GM12872 (cell line): ENCODE data around the gene ZDBF2.

Experiments used
- TF ChIP-seq, protein P1 (sequence below): IDR thresholded peaks from 3 replicates; pipeline ENCODE4 v1.5.1; 2011; ENCODE audit warnings: low read depth, mild to moderate bottlenecking, low read length, moderate library complexity; ENCODE audit not compliant: insufficient read depth

The ZDBF2 gene

DNA sequence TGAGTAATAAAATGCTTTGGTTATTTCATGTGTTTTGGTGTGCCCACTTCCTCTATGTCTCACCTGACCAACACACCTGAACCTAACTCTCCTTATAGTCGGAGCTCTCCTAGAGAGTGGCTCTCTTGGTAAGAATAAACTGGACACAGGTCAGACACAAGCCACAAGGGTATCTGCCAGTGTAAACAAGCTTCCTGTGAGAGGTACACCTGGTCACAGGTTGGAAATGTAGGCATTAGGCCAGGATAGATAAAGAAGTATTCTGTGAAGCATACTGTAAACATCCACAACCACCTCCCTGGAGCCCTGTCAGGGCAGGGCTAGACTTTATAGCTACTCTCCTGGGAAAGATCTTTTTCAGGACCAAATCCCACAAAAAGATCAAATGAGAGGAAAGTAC is 69.4 kb downstream of the ZDBF2 start:
- TF ChIP-seq, protein P1, sequence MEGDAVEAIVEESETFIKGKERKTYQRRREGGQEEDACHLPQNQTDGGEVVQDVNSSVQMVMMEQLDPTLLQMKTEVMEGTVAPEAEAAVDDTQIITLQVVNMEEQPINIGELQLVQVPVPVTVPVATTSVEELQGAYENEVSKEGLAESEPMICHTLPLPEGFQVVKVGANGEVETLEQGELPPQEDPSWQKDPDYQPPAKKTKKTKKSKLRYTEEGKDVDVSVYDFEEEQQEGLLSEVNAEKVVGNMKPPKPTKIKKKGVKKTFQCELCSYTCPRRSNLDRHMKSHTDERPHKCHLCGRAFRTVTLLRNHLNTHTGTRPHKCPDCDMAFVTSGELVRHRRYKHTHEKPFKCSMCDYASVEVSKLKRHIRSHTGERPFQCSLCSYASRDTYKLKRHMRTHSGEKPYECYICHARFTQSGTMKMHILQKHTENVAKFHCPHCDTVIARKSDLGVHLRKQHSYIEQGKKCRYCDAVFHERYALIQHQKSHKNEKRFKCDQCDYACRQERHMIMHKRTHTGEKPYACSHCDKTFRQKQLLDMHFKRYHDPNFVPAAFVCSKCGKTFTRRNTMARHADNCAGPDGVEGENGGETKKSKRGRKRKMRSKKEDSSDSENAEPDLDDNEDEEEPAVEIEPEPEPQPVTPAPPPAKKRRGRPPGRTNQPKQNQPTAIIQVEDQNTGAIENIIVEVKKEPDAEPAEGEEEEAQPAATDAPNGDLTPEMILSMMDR: no peak

DNA sequence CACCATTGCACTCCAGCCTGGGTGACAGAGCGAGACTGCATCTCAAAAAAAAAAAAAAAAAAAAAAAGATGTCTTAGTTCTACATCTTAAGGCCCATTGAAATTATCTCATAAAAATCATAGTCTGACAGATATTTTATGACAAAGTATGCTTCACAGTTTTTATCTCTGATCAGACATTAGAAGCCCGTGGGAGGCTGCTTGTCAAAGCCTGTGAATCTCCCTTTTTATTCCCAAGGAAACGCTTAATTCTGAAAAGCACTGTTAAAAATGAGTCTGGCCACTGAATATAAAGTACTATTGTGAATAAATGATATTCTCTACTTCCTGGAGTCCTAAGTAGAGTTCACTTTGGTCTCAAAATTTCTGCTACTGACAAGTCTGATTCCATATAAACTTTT is 71.1 kb downstream of the ZDBF2 start:
- TF ChIP-seq, protein P1: no peak

DNA sequence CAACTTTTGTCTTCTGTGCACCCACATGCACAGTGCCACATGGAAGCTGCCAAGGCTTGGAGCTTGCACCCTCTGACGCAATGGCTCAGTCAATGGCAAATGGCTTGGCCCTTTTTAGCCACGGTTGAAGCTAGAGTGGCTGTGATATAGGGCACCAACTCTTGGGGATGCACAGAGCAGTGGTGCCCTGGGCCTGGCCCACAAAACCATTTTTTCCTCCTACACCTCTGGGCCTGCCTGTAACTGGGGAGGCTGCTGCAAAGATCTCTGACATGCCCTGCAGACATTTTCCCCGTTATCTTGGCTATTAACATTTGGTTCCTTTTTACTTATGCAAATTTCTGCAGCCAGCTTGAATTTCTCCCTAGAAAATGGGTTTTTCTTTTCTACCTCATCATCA is 74.9 kb downstream of the ZDBF2 start:
- TF ChIP-seq, protein P1: no peak

DNA sequence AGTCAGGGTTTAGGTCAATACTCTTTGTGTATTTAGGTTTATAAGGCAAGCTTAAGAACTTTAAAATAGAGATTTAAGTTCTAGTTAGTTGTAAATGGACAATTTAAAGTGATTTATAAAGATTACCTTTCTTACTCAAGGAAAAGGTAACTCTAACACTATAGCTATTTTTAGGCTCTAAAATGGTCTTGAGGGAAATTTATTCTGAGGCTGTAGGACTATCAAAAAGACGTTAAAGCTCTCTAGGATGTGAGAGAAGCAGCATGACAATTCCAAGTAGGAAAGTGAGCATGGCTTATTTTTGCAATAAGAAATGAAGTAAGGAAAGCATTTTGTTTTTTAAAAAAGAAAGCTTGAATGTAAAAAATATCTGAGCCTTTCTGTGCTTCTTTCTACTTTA is 78.1 kb downstream of the ZDBF2 start:
- TF ChIP-seq, protein P1: no peak

DNA sequence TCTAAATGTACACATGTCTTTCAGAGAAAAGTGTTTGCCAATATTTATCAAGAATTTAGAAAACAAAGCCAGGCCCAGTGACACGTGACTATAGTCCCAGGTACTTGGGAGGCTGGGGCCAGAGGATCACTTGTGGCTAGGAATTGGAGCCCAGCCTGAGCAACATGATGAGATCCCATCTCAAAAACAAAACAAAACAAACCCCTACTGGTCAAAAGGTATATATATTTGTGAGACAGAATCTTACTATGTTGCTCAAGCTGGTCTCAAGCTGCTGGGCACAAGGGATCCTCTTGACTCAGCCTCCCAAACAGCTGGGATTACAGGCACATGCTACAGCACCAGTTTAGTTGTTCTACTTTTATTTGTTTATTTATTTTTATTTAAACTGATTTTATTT is 79.2 kb downstream of the ZDBF2 start:
- TF ChIP-seq, protein P1: peak; percentile 12; the same call in 1 of the 3 replicates

DNA sequence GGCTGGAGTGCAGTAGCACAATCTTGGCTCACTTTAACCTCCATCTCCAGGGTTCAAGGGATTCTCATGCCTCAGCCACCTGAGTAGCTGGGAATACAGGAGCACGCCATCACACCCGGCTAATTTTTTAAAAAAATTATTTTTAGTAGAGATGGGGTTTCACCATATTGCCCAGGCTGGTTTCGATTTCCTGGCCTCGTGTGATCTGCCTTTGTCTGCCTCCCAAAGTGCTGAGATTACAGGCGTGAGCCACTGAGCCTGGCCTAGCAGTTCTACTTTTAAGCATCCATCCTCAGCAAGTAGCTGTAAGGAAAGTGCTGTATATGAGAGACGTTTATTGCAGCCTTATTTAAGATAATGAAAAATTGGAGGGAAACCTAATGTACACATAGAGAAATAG is 79.7 kb downstream of the ZDBF2 start:
- TF ChIP-seq, protein P1: no peak

DNA sequence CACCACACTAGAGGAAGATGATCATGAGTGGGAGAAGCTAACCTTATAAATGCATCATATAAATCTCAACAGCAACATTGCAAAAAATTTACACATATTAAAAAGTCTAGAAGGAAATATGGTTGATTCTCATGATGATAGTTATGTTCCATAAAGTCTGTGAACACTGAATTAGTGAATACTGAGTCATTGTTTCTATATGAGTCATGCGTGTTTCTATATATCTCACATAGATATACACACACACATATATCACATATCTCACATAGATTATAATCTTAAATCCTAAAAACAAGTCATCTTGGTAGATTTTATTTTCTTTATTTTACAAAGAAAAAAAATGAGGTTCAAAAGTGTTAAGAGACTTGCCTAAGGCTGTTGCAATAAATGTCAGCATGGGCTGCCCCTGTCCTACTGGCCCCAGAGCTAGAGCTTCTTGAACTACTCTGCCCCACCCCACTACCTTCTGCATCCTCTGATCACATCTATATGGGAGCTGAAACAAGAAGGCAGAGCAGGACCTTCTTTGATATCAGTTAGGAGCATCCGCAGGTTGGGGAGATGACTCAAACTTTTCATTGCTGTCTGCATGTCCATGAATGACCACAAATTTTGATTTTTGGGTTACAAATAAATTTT is 87.1 kb downstream of the ZDBF2 start:
- TF ChIP-seq, protein P1: no peak
